ENCODE results near the gene LNPEP.

DNA sequence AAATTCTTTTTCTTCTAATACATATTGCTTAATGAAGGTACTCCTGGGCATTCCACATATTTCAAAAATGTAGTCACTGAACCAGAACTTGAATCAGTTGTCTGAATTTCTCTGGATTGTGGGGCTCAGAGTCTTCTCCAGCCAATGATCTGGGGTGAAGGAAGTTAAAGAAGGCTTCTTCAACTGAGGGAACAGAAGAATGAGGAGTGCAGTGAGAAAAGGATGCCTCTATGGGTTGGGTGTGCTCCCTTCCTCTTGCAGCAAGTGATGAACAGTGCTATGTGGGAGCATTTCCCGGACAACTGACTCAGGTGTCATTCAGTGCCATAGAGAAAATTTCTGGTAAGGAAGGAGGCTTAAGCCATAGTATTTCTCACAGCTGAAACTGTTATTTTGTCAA, 7.9 kb downstream of the LNPEP start:
- TF ChIP-seq, protein P1, sequence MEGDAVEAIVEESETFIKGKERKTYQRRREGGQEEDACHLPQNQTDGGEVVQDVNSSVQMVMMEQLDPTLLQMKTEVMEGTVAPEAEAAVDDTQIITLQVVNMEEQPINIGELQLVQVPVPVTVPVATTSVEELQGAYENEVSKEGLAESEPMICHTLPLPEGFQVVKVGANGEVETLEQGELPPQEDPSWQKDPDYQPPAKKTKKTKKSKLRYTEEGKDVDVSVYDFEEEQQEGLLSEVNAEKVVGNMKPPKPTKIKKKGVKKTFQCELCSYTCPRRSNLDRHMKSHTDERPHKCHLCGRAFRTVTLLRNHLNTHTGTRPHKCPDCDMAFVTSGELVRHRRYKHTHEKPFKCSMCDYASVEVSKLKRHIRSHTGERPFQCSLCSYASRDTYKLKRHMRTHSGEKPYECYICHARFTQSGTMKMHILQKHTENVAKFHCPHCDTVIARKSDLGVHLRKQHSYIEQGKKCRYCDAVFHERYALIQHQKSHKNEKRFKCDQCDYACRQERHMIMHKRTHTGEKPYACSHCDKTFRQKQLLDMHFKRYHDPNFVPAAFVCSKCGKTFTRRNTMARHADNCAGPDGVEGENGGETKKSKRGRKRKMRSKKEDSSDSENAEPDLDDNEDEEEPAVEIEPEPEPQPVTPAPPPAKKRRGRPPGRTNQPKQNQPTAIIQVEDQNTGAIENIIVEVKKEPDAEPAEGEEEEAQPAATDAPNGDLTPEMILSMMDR (conservative IDR thresholded peaks at IDR 0.05) = no peak
- TF ChIP-seq EZH2 (IDR thresholded peaks at IDR 0.05; ENCODE audit: low read depth) = no peak
